Measurements from ENCODE around the gene CNTLN.
"Not testable (repeated sequence)": the region's sequence is repeated elsewhere in the genome, so short reads cannot be mapped to it uniquely, and the experiment has no call there.

Gene CNTLN

DNA sequence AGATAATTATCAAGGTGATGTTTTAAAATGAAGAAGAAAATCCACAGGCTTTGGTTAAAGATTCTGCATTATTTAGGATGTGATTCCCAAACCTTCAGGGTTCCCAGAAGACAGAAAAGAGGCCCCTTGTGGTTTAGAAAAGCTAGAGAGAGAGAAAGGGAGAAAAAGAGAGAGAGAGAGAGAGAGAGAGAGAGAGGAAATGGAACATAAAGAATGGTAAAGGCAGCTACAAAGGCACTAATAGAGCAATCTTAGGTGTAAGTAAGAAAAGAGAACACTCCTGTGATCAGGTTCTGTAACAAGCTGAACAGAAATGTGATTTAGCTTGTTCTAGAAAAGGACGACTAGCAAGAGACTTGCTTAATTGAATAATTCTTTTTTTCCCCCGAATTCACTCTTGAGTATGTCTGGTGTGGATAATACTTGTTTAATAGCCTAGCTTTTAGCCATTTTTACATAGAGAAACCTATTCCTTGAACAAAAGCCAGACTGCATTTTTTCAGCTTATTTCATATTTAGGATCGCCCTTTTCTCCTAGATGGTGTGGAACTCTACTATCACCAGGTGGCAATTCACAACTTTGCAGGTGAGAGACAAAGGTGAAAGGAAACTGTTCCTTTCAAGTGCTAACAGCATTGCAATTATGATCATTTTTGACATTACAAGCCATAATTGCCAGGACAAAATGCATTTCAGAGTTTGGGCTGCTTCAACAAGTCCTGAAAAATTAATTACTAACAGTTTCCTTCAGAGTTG, 386.4 kb downstream of the CNTLN start:
- ATAC-seq, result no peak

- ATAC-seq, result not testable (repeated sequence)
Observed at GRCh38 chr9:17526726-17527125, 391.9 kb downstream of the CNTLN start.

DNA sequence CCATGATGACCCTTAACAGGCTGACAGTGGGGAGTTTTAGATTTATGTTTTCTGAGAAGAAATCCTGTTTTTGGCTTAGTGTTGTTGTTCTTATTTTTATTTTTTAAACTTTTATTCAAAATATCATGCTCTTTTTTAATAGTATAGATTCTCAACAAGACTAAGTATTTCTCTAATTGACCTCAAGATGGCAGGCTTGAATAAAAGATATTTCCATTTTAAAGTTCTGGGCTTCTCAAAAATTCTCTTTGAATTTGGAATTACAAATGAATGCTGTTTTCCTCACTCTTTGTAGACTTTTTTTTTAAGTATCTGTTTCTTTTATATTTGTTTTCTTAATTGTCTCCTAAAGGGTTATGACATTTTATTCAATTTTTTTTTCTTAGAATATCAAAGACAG, 394.0 kb downstream of the CNTLN start:
- ATAC-seq, result no peak

DNA sequence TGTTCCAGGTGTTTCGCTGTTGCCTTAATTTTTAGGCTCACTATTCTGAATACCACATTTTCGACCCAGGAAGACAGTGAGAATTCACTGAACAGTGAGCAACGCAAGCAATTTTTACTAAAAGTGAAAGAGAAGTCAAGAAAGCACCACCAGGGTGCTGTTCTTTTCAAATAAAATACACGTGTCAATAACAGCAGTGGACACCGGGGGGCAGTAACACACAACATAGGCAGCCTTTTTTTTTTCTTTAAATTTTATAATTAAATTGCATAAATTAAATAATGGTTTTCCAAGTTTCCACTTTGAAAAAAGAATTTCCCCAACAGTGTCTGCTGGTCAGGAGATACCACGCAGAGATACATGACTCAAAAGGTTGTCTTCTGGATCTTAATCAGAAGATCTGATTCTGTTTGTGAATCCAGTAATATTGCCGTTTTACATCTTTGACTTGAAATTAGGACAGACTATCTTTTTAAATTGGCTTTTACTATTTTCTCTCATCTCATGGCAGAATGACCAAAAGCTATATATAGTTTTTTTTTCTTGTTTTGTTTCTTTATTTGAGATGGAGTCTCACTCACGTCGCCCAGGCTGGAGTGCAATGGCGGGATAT, 396.9 kb downstream of the CNTLN start:
- ATAC-seq, result no peak

DNA sequence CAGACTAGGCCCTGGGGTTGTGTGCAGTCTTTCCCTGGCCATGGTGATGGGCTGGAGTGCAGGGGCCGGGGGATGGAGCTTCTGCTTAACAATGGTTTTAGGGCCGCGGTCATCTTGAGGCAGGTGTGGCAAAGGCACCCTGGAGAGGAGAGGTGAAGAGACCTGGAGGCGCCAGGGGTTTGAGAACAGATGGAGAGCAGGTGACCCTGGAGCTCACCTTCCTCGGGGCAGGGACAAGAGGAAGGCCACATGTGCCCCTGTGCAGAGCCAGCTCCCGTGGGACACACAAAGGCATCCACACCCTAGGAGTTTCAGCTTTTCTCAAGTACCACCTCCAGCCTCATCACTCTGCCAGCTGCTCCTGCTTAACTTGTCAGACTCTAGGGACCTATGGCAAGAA, 397.6 kb downstream of the CNTLN start:
- no peak for ATAC-seq

- no peak for ATAC-seq
Observed at GRCh38 chr9:17535176-17535575, 400.3 kb downstream of the CNTLN start.

DNA sequence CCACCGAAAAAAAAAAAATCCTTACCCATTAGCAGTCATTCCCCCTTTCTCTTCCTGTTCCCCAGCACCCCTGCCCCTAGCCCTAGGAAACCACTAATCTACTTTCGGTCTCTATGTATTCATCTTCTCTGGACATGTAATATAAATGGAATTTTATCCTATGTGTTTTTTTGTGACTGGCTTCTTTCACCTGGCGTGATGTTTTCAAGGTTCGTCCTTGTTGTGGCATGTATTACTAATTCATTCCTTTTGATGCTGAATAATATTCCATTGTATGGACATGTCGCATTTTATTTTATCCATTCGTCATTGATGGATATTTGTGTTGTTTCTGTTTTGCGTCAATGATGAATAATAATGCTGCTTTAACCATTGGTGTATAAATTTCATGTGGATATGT, 401.2 kb downstream of the CNTLN start:
- no peak for ATAC-seq

DNA sequence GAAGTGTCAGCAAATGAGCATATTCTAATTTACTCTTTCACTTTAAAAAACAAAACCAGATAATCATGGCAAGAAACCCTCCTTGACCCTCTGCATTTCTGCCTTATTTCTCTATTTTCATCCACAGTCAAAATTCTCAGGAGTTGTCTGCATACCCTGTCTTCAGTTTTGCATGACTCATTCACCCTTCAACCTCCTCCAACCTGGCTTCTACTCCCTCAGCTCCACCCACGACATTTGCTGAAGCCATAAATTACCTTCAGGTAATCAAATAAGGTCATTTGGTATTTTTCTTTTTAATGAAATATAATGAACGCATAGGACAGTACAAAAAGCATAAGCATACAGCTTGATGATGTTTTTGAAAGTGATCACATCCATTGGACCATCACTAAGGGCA, 416.2 kb downstream of the CNTLN start:
- no peak for ATAC-seq

Data from activated CD4-positive, CD25-positive, alpha-beta regulatory T cell treated with anti-CD3 and anti-CD28 coated beads, Interleukin-2, amount 50 U/mL, for 24 hours (primary cell).